IPS DF 6.9 (cell line): ENCODE measurements around the gene PPP4R3B.

ENCODE experiments used
- DNase-seq: peaks from one replicate; pipeline ENCODE4 v3.0.0-alpha.2; 2013; ENCODE audit warnings: low read depth, low spot score
- H3K27ac ChIP-seq: one replicate; pipeline ENCODE4 v1.5.1; 2013; ENCODE audit warnings: low read length, control low read depth
- H3K27me3 ChIP-seq: 2 replicates; pipeline ENCODE4 v1.6.1; 2013; ENCODE audit warnings: mild to moderate bottlenecking, low read length; ENCODE audit not compliant: control insufficient read depth, insufficient read depth
- H3K36me3 ChIP-seq: 2 replicates; pipeline ENCODE4 v1.6.1; 2013; ENCODE audit warnings: low read length; ENCODE audit not compliant: control insufficient read depth, insufficient read depth
- H3K4me1 ChIP-seq: 2 replicates; pipeline ENCODE4 v1.6.1; 2013; ENCODE audit warnings: low read length; ENCODE audit not compliant: control insufficient read depth, insufficient read depth
- H3K4me3 ChIP-seq: 2 replicates; pipeline ENCODE4 v1.5.1; 2013; ENCODE audit warnings: mild to moderate bottlenecking, low read length
- H3K9me3 ChIP-seq: 2 replicates; pipeline ENCODE4 v1.6.1; 2013; ENCODE audit warnings: low read length, inconsistent platforms; ENCODE audit not compliant: control insufficient read depth, insufficient read depth
- WGBS: extraction: QIAGEN DNeasy Blood & Tissue Kit; methylation state at CpG from one replicate; pipeline ENCODE4 v1.1.7; 2013; ENCODE audit warnings: mixed read lengths, missing lambda C conversion rate; ENCODE audit not compliant: insufficient read length, insufficient coverage; 5-methylcytosine and 5-hydroxymethylcytosine counted together

The PPP4R3B gene

DNA sequence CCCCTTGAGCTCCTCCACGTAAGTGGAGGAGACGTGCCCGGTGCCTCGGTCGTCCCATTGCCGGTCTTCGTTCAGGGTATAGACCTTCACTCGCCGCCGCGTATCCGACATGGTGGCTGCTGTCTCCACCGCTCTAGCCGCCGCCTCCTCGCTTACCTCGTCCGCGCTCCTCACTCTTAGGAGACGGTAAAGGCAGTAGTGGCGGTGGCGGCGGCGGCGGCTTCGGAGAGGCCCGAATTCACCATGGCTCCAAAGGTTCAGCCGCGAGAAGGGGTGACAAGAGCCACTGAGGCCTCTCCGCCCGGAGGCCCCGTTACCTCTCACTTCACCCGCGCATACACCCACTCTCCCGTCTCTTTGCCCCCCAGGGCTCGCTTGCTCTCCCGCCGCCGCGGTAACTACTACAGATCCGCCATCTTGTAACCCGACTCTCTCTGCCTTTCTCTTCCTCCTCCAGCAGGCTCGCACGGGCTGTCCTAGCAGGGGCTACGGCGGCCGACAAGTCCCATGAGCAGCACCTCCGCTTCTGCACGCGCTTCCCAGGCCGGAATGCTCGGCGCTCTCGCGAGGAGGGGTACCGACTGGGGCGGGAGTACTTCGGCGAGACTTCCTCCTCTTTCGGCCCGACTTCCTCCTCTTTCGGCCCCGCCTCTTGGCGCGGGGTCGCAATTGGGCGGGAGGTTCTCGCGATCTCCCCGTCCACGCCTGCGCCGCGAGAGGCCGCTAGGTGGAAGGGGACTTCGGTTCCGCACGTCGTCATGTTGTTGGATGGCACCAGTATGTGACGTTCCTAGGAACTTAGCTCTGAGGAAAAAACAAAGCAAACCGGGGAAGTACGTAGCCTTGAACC lies at the start of gene PPP4R3B:
Gene PPP4R3B, minus strand, starts transcription at position 448 of the 850 bp plus-strand sequence. Its CDS starts 337 bp downstream, at position 111.
- Histone ChIP-seq H3K27ac (no peak within 1 kb of the TSS), H3K4me1 (no peaks in the 10 kb centered on the region; the same call in 1 of the 2 replicates), H3K27me3 (no peaks in the 10 kb centered on the region), H3K36me3 (no peaks in the 10 kb centered on the region), H3K9me3 (no peaks in the 10 kb centered on the region), H3K4me3 (peak within 1 kb of the TSS; percentile 84)
- no CpG with 5 or more reads among the region's 82 CpGs for WGBS
- peak; percentile 96 for DNase-seq

DNA sequence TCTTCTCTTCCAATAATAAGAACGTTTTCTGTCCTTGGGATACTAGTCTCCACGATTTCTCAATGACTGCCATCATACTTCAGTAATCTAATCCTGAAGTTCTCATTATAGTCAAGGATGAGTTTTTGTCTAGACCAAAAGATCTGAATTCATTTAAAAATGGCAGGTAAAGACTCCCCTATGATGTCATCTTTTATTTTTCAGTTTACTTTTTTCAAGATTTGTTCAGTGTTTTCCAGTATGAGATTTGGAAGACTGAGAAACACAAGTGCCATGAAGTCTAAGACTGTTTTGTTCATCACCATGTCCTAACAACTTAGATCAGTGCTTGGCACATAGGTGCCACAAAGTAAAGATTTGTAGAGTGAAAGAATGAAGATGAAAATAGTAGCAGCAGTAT lies 35.8 kb upstream of the PPP4R3B start:
- WGBS: no CpG with 5 or more reads among the region's 2 CpGs
- H3K4me1 ChIP-seq: no peaks in the 10 kb centered on the region
- H3K36me3 ChIP-seq: no peaks in the 10 kb centered on the region; the same call in 1 of the 2 replicates
- H3K27me3 ChIP-seq: no peaks in the 10 kb centered on the region
- H3K27ac ChIP-seq: no peak overlapping the region
- no peak overlapping the region for H3K4me3 ChIP-seq
- H3K9me3 ChIP-seq: no peaks in the 10 kb centered on the region
- DNase-seq: no peak

DNA sequence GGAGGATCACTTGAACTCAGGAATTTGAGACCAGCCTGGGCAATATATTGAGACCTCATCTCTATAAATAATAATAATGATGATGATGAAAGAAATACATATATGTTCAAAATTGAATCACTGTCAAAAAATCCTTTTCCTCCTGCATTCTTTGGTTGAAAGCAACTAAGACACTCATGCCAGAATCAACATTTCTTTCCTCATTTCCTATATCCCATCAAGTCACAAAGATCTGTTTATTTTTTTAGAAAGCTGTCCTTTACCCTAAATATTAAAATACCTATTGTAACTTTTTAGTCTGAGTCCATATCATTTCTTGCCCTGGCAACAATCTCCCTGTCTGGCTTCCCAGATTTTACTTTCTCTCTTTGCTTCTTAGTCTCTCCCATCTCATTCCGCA lies 31.8 kb upstream of the PPP4R3B start:
- Histone ChIP-seq H3K36me3 (peaks cover 2% of the 10 kb centered on the region; the same call in 1 of the 2 replicates), H3K9me3 (no peaks in the 10 kb centered on the region), H3K27ac (no peak overlapping the region), H3K4me3 (no peak overlapping the region), H3K27me3 (no peaks in the 10 kb centered on the region), H3K4me1 (no peaks in the 10 kb centered on the region)
- no peak for DNase-seq
- WGBS: no CpG with 5 or more reads among the region's 1 CpG

DNA sequence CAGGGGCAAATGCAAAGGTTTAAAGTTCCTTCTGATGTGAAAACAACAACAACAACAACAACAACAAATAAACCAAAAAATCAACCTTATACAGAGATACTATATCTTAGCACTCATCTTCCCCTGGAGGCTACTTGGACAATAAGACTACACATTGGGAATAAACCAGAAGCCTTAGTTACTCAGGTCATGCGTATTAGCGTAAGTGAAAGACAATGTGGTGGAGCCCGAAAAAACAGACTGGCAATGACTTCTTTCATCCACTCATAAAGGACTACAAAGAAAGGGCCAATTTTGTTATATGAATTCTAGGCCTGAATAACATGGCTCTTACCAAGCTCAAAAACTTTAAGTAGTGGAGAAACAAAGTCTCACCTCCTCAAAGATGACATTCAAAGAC lies 19.4 kb upstream of the PPP4R3B start:
- no peaks in the 10 kb centered on the region for H3K4me1 ChIP-seq
- no CpG with 5 or more reads among the region's 3 CpGs for WGBS
- H3K27me3 ChIP-seq: no peaks in the 10 kb centered on the region
- no peaks in the 10 kb centered on the region for H3K9me3 ChIP-seq
- H3K4me3 ChIP-seq: no peak overlapping the region
- DNase-seq: no peak
- H3K27ac ChIP-seq: no peak overlapping the region
- H3K36me3 ChIP-seq: no peaks in the 10 kb centered on the region; the same call in 1 of the 2 replicates

DNA sequence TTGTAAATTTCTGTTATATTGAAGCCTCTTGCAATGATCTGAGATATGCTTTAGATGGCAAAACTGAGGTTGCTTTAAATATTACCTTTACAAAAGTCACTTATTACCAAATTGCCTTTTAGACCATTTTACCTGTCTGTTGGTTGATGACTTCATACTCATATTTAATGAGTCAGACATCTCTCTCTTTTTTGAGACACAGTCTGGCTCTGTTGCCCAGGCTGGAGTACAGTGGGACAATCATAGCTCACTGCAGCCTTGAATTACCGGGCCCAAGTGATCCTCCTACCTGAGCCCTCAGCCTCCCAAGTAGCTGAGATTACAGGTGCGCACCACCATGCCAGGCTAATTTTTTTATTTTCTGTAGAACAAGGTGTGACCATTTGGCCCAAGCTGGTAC lies 11.5 kb upstream of the PPP4R3B start:
- H3K27ac ChIP-seq: no peak overlapping the region
- H3K36me3 ChIP-seq: no peaks in the 10 kb centered on the region
- DNase-seq: no peak
- H3K4me1 ChIP-seq: no peaks in the 10 kb centered on the region
- no peaks in the 10 kb centered on the region for H3K9me3 ChIP-seq
- no peaks in the 10 kb centered on the region for H3K27me3 ChIP-seq
- no CpG with 5 or more reads among the region's 2 CpGs for WGBS
- H3K4me3 ChIP-seq: no peak overlapping the region

DNA sequence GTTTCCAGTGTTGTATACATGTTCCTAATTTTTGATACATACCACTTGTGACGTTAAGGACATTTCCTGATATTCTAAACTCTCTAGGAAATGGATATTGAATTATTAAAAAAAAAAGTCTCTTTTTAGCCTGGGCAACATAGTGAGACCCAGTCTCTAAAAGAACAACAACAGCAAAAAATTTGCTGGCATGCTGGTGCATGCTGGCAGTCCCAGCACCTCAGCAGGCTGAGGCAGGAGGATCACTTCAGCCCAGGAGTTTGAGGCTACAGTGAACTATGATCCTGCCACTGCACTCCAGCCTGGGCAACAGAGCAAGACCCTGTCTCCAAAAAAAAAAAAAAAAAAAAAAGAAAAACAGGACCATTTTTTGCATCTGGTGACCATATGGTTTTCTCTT lies 10.5 kb upstream of the PPP4R3B start:
- Histone ChIP-seq H3K4me3 (no peak overlapping the region), H3K9me3 (no peaks in the 10 kb centered on the region), H3K36me3 (no peaks in the 10 kb centered on the region), H3K27ac (no peak overlapping the region), H3K27me3 (no peaks in the 10 kb centered on the region), H3K4me1 (no peaks in the 10 kb centered on the region)
- WGBS: no CpG with 5 or more reads among the region's 1 CpG
- no peak for DNase-seq

DNA sequence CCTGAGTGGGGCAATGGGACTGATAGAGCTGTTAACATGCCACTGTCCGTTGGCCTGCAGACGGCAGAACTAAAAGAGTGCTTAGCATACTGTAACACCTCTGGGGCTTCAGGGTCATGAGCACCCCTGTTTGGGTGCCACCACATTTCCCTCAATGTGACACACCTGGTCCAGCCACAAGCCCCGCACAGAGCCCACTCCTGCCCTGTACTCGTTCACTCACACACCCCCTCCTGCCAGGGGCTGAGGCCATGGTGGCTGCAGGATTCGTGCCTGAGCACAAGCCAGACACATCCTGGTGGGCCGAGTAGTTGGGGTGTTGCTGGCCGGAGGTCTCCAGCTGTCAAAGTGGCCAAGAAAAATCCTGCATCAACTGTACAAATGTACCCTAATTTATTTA lies 4.4 kb upstream of the PPP4R3B start:
- H3K27me3 ChIP-seq: no peaks in the 10 kb centered on the region
- WGBS: no CpG with 5 or more reads among the region's 7 CpGs
- no peak overlapping the region for H3K4me3 ChIP-seq
- H3K9me3 ChIP-seq: no peaks in the 10 kb centered on the region
- H3K4me1 ChIP-seq: no peaks in the 10 kb centered on the region; the same call in 1 of the 2 replicates
- no peak for DNase-seq
- H3K27ac ChIP-seq: no peak overlapping the region
- no peaks in the 10 kb centered on the region for H3K36me3 ChIP-seq

DNA sequence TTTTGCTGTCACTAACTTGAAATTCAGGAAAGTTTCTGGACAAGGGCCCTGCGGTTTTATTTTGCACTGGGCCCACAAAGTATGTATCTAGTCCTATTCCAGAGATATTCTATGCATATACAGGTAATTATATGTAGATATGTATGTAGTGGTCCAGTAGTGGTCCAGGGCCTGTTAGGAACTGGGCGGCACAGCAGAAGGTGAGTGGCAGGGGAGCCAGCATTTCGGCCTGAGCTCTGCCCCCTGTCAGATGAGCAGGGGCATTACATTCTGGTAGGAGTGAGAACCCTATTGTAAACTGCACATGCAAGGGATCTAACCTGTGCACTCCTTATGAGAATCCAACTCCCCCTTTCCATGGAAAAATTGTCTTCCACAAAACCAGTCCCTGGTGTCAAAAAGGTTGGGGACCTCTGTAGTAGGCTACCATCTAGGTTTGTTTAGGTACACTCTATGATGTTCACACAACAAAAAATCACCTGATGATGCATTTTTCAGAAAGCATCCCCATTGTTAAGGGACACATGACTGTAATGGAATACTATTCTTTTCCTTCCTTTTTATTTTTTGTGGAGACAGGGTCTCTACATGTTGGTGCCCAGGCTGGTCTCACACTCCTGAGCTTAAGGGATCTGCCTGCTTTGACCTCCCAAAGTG lies 2.8 kb upstream of the PPP4R3B start:
- Histone ChIP-seq H3K4me1 (no peaks in the 10 kb centered on the region; the same call in 1 of the 2 replicates), H3K9me3 (no peaks in the 10 kb centered on the region), H3K27ac (no peak overlapping the region), H3K27me3 (no peaks in the 10 kb centered on the region), H3K4me3 (no peak overlapping the region), H3K36me3 (no peaks in the 10 kb centered on the region)
- WGBS: no CpG with 5 or more reads among the region's 3 CpGs
- no peak for DNase-seq

DNA sequence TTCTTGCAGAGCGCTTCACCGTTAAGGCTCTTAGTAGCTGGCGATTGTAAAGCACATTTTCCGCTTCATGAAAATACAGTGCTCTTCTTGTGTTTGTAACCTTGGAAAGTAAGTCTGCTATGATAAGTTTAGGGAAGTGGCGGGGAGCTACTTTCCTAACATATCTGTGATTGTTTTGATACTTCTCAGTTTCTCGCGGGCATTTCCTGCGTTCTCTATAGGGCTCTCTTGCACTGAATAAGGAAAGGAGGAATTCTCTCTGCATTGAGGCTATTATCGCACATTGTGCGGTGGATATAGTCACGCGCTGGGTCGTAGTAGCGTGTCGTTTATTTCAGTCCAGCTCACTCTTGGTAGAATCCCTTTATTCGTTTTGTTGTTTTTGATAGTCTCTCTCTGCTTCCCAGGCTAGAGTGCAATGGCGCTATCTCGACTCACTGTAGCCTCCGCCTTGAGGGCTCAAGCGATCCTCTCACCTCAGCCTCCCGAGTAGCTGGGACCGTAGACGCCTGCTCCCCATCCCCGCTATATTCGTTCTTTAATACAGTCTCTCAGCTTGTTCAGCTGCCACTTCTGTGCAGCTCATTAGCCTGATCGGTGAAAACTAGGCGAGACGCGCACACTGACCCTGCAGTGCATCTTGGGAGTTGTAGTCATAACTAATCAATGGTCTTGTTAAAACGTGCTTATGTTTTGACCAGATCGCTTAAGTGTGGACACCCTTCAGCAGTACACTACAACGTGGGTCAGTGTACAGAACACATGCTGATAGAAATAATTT lies 1.0 kb upstream of the PPP4R3B start:
- no peaks in the 10 kb centered on the region for H3K36me3 ChIP-seq

DNA sequence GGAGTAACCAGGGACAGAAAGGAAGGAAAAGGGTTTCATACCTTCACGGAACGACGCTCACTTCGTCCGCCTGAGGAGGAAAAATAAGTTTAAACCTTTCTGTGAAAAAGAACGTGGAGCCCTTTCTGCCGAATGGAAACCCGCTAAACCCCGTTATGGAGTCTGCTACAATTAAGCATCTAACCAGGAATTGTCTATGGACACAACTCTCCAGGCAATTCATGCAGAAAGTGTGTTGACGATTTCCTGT lies 528 bp upstream of the PPP4R3B start:
- no peak for DNase-seq
- H3K27me3 ChIP-seq: no peaks in the 10 kb centered on the region
- no CpG with 5 or more reads among the region's 10 CpGs for WGBS
- no peaks in the 10 kb centered on the region; the same call in 1 of the 2 replicates for H3K4me1 ChIP-seq
- no peak overlapping the region for H3K27ac ChIP-seq
- H3K4me3 ChIP-seq: peak overlapping the region; percentile 84; the same call in 1 of the 2 replicates
- H3K36me3 ChIP-seq: no peaks in the 10 kb centered on the region
- no peaks in the 10 kb centered on the region for H3K9me3 ChIP-seq

More for the DNA sequence above, 1.0 kb upstream of the PPP4R3B start:
- peak overlapping the region; percentile 84 for H3K4me3 ChIP-seq
- peak; percentile 13 for DNase-seq
- no peaks in the 10 kb centered on the region for H3K9me3 ChIP-seq
- no peaks in the 10 kb centered on the region for H3K27me3 ChIP-seq
- WGBS: no CpG with 5 or more reads among the region's 32 CpGs
- H3K27ac ChIP-seq: no peak overlapping the region
- H3K4me1 ChIP-seq: no peaks in the 10 kb centered on the region; the same call in 1 of the 2 replicates
